ENCODE results near the gene AHNAK.
"Not testable (repeated sequence)": the region's sequence is repeated elsewhere in the genome, so short reads cannot be mapped to it uniquely, and the experiment has no call there.

Gene AHNAK

DNA sequence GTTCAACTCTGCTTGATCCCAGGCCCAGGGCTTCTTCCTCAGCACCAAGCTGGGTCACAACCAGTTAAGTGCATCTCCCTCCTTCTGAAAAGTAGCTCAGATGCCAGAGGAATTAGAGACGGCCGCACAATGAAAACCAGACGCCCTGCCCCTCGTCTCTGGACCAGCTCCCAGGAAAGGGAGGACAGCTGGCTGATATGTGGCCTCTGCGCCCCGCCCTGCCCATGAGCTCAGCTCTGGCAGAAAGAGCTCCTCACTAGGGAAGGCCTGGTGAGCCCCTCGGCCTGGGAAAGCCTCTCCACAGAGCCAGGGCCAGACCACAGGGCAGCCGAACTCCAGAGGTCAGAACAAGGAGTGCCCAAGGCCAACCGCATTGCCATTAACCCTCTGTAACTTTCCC is 145.8 kb downstream of the AHNAK start:
- DNase-seq: peak; percentile 68

DNA sequence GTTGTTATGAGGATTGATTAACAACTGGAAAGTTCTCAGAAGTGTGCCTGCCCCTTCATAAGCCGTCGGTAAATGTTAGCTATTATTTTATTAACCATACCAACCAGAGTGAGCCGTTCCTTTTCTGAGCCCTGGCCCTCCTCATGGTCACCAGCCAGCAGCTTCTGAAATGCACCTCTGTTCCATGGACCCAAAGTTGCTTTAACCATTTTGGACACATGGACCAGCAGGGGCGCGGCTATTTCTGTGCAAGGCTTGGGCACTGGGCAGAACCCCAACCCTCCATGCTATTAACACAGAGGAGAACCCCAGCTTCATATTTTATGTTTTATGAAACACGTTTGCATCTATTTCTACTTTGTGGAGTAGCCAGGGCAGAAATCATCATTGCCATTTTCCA is 146.3 kb downstream of the AHNAK start:
- no peak for DNase-seq

GRCh38 chr11:62399878-62400266 is 146.7 kb downstream of the AHNAK start:
- no peak for DNase-seq

GRCh38 chr11:62399172-62399877 is 147.3 kb downstream of the AHNAK start:
- no peak for DNase-seq

- no peak for DNase-seq
These were observed 148.3 kb downstream of the AHNAK start for GRCh38 chr11:62398011-62398994.

DNA sequence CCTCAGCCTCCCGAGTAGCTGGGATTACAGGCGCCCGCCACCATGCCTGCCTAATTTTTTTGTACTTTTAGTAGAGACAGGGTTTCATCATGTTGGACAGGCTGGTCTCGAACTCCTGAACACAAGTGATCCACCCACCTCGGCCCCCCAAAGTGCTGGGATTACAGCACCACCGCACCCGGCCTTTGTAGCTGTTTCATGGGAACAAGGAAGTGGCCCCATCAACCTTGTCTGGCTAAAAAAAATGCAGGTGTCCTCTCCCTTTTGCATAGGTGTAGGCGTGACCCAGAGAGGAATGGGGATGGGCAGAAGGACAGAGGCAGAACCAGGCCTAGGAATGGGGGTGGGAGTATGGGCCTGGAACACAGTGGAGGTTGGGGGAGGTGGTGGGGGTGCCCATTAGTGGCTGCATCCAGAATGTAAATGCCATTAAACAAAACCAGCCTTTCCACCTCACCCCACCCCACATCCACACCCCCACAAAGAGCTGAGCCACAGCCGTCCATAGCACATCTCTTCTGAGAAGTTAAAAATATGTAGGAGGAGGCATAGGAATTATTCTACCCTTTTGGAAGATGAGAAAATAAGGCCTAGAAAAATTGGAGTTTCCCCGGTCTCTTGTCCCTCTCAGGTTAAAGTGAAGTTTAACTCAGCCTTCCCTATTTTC is 150.6 kb downstream of the AHNAK start:
- no peak for DNase-seq

DNA sequence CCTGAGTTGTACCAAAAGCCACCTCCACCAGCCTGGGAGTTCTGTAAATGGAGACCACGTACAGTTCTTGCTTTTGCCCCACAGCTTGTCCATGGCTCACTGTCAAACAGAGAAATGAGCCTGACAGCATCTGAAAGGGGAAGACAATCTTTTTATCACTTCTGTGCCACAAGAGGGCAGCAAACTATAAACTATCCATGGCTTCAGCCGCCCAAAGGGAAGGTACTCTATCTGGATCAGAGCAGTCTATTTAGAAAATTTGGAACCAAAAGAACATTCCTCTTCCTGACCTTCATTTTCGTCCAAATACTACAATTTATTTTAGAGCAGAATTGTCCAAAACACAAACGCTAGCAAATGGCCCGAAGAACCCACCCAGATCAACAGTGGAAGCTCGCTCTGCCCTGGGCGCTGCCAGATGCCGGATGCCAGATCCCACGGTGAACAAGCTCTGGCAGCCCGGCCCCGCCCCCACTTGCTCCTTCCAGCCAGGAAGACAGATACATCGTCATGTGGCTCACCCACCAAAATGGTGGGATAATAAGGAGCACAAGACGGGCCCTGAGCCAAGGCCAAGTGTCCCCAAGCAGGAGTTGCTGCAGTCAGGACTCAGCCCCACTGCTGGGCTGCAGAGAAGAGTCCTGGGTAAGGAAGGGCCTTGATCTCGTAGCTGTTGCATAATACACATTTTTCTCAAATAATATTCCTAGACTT is 151.6 kb downstream of the AHNAK start:
- DNase-seq: peak; percentile 84

GRCh38 chr11:62393735-62394134 is 152.9 kb downstream of the AHNAK start:
- no peak for DNase-seq

DNA sequence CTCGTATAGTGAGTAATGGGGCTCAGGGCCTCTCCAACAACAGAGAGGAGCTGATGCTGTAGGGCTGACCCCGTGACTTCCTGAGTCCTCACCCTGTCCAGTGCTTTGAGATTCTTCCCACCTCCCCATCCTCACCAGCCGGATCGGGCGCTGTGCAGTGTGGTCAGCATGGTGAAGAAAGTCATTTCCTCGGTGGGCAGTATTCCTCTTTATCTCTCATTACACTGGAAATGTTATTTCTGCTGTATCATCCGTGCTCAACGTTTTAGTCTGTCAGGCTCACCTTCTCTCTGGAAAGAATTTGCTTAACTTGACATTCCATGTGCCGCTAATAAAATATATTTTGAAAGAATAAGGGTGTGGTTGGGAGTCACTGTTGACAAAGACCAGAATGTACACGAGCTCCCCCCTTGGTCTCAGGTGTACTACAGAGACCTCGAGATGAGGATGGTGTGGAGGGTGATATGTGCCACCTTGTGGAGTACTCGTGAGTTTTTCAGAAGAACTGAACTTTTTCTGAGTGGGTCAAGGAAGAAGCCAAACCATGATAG is 153.5 kb downstream of the AHNAK start:
- no peak for DNase-seq

DNA sequence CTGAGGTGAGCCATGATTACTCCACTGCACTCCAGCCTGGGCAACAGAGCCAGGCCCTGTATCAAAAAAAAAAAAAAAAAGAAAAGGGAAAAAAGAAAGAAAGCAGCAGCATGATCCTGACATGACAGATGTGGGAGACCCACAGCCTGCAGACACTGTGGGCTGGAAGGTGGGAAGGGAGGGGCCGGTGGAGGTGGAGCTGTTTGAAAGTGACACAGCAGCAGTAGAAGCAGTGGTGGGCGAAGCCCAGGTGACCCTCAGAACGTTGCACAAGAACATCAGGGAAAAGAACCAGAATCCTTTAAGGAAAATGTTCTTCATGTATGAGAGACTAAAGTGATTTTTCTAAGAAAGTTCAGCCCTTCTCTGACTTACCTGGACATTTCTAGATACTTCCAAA is 154.1 kb downstream of the AHNAK start:
- no peak for DNase-seq

- DNase-seq: no peak
These were observed 154.8 kb downstream of the AHNAK start for GRCh38 chr11:62391642-62392425.

GRCh38 chr11:62390722-62391121 is 155.9 kb downstream of the AHNAK start:
- DNase-seq: no peak

DNA sequence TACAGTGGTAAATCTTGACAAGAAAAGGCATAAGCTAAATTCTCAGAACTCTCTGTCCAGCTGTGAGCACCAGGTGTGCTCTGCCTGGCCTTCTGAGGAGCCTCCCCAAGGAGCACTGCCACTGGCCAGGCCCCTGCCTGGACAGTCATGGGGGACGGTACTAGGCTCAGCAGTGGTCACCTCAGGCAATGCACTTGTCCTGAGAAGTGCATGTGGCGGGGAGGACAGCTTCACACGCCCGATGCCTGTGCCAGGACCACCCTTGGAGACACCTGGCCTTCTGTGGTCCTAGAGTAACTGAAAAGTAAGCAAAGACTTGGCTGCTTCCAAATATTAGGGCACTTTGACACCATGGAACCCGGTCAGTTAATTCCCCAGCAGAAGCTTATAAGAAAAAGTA is 156.4 kb downstream of the AHNAK start:
- DNase-seq: no peak

DNA sequence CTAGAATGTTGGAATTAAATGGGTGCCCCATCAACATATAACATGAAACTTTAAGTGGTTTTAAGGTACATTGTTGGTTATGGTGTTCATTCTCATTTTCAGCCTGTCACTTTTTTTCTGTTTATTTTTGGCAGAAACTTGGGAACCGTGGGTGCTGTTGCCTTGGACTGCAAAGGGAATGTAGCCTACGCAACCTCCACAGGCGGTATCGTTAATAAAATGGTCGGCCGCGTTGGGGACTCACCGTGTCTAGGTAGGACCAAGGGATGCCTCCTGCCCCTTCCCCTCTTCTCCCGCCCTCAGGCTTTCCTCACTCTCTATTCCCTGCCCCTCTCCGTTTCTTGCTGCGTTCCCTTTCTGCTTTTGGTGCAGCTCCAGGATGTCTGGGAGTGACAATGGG is 157.6 kb downstream of the AHNAK start:
- DNase-seq: no peak

GRCh38 chr11:62387381-62387780 is 159.2 kb downstream of the AHNAK start:
- DNase-seq: no peak

- not testable (repeated sequence) for DNase-seq
These were observed 160.5 kb downstream of the AHNAK start for GRCh38 chr11:62386083-62386482.

DNA sequence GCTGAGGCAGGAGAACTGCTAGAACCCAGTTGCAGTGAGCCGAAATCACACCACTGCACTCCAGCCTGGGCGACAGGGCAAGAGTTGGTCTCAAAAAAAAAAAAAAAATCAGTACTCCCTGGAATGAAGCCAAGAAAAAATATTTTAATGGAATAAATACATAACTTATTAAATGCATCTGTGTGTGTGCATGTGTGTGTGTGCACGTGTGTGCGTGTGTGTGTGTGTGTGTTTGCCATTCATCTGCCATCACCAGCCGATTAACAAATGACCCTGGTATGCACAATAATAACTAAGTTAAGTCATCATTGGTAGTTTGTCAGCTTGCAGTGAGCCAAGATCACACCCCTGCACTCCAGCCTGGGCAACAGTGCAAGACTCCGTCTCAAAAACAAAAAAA is 162.8 kb downstream of the AHNAK start:
- no peak for DNase-seq
